ENCODE data around the gene PDLIM5.
"Not testable (repeated sequence)": the region's sequence is repeated elsewhere in the genome, so short reads cannot be mapped to it uniquely, and the experiment has no call there.

The PDLIM5 gene

DNA sequence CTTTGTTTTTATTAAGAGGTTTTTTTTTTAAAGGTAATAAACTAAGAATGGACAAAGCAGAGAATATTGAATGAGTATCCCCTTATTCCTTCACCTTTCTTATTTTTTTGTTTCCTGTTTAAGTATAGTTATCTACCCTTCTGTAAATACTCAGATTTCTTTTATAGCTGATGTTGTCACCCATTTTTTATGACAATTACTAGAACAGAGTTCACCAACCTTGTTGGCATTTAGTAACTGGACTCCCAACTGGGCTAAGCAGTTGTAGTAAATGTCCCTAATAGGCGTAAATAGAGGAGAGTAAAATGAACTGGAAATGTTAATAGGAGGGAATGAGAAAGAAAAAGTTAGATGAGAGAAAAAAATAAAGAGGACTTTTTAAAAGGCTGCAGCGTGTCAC, 9.8 kb downstream of the PDLIM5 start:
- no peak for DNase-seq (ENCODE audit: low read depth, low spot score)

DNA sequence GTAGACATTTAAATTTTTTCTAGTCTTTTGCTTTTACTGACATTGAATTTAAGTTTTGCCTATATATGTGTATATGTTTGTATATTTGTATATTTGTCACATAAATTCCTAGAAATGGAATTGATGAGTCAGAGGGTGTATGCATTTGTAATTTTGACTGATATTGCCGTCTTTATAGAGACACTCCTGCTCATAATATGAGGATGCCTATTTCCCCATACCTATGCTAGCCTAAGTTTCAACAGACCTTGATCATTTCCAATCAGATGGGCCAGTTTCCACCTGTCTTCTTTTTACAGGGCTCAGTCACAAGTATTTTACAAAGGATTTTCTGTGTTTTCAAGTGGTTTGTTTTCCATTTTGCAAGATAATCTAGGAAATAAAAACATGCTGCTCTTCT, 10.8 kb downstream of the PDLIM5 start:
- no peak for DNase-seq (ENCODE audit: low read depth, low spot score)

DNA sequence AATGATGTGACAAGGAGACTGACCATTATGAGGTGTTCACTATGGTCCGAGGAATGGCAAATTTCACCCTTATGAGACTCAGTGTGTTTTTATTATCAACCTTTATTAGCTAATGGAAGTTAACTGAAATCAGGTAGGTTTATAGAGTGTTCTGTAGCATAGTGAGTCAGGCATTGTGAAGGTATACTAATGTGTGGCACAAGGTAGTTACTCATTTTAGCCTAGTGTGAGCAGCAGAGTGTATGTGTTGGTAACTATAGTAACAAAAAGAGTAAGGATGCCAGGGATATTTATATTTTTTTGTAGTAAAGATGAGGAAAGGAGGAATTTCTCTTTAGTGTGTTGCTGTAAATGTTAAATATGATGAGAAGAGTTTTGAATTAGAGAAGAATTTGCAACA, 12.0 kb downstream of the PDLIM5 start:
- DNase-seq (ENCODE audit: low read depth, low spot score) = no peak

DNA sequence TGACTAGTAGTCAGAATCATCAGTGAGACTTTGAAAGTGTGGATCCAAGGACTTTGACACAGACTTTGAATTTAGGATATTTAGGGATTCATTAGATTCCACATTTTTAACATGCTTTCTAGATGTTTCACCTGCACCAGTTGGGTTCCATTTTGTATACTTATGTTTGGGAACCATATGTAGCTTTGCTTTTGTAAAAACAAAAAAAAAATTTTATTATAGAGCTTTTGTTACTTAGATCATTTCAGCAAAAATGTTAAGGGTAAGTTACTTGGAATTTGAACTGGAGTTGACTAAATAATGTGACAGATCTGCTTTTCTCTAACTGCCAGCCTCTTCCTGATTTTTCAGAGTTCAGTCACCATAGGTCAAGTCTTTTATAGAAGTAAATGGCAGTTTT, 14.6 kb downstream of the PDLIM5 start:
- no peak for DNase-seq (ENCODE audit: low read depth, low spot score)

DNA sequence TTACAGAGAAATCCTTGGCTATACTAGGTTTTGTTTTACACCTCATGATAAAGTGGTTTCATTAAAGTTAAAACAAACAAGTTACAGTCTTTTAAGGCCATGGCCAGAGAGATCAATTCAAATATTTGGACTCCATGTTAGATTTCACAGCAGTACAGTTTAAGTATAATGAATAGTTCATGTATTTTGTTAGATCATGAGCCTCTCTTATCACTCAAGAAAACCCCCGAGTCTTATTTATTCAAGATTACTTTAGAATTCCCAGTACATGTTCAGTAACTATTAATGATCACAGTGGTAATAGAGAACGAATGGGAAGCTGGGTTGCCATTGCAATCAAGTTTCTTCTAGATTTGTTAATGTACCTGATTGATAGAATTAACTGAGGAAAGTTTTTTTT, 15.2 kb downstream of the PDLIM5 start:
- no peak for DNase-seq (ENCODE audit: low read depth, low spot score)

DNA sequence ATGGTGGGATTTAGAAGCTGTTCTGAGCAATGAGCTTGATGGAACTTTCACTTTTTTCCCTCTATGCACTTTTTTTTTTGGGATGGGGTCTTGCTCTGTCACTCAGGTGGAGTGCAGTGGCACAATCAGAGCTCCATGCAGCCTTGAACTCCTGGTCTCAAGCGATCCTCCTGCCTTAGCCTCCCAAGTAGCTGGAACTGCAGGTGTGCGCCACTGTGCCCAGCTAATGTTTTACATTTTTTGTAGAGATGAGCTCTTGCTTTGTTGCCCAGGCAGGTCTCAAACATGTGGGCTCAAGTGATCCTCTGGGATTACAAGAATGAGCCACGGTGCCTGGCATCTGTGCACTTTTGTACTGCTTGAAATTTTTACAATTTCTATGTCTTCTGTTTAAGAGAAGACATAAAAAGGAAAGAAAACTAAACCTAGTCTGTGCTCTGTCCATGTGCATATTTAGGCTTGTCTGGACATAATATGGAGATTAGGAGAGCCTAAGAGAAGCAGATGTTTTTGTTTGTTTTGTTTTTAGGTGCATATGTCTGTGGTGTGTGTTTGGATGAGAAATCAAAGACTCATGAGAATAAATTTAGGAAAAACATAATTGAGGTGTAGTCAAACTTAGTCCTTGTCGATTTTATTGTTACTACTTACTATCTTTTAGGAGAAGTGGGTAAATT, 16.5 kb downstream of the PDLIM5 start:
- DNase-seq (ENCODE audit: low read depth, low spot score) = no peak

DNA sequence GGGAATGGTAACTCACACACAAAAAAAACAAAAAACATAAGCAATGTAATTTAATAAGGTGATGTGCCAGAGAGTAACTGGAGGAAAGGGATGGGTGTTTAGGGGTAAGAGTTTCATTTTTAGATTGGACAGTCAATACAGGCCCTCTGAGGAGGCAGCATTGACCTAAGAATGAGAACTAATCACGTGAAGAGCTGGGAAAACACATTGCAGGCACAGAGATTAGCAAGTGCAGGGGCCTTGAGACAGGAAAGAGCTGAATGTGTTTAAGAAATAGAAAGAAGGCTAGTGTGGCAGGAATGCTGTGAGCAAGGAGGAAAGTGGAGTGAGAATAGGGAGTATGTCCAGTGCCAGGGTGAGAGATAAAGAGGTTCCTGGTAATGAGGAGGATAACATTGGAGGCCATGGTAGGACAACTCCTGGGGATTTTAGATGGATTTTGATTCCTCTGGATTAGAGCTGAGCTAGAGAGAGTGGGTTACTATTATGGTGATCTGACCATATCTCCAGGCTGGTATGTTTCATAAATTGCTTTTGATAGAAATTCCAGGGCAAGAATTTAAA, 17.6 kb downstream of the PDLIM5 start:
- DNase-seq (ENCODE audit: low read depth, low spot score) = no peak

DNA sequence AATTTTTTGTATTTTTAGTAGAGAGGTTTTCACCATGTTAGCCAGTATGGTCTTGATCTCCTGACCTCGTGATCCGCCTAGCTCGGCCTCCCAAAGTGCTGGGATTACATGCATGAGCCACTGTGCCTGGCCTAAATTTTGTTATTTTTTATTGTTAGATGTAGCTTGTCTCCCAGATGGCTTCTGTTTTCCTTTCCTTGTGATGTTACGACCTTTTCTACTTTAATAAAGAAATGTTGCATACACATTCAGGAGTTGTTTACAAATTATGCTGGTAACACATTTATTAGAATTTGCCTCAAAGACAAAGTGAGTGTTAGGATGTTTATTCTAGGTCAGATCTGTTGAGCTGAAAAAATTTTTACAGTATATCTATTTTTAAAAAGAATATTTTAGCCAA, 18.4 kb downstream of the PDLIM5 start:
- no peak for DNase-seq (ENCODE audit: low read depth, low spot score)

DNA sequence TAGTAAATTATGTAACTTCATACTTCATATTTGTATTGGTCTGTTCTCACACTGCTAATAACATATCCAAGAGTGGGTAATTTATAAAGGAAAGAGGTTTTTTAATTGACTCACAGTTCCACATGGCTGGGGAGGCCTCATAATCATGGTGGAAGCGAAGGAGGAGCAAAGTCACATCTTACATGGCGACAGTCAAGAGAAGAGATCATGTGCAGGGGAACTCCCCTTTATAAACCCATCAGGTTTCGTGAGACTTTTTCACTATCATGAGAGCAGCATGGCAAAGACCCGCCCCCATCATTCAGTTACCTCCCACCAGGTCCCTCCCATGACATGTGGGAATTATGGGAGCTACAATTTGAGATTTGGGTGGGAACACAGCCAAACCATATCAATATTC, 19.0 kb downstream of the PDLIM5 start:
- not testable (repeated sequence) for DNase-seq (ENCODE audit: low read depth, low spot score)

DNA sequence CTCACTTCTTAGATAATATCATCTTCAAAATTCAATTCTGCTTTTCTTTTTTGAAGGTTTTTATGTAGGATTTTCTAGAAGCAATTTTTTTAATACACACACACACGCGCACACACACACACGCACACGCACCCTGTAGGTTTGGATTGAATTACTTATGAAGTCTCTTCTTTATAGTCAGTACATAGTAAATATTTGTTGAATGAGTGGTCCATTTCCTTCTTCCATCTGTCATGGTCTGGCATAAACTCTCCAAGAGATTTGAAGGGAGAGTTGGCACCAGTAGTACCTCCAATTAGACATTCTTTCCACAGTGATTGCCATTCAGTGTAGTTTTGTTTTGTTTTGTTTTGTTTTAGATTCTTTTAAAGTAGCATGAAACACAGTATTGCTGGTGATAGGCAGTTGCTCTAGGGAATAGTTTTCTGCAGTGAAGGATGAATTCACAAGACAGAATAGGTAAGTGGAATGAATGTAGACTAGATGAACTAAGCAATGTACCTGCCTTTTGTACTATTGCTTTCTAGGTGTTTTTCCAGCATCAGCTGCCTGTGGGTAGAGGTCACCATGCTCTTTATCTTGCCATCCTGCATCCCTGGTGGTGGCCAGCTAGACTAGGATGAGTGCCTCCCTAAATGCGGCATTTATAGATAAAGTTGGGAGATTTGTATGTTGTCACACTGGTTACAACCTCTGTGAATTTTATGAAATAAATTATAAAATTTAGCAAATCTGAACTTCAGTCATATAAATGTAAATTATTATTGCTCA, 20.5 kb downstream of the PDLIM5 start:
- DNase-seq (ENCODE audit: low read depth, low spot score) = no peak

DNA sequence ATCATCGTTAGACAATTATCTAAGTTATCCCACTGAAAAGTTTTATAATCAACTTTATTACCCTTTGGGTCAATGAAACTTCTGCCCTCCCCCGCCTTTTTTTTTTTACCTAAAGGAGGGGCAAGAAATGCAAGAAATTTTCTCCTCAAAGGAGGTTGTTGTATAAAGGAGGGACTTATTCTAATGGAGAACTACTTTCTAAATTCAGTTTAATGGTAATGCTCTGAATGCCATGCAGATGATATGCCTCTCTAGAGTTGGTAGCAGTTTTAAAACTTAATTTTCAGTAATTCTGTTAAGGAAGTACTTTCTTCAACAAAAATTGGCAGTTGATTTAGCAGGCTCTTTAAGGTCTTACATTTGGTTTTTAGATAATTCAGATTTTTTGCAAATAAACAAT, 23.3 kb downstream of the PDLIM5 start:
- no peak for DNase-seq (ENCODE audit: low read depth, low spot score)

DNA sequence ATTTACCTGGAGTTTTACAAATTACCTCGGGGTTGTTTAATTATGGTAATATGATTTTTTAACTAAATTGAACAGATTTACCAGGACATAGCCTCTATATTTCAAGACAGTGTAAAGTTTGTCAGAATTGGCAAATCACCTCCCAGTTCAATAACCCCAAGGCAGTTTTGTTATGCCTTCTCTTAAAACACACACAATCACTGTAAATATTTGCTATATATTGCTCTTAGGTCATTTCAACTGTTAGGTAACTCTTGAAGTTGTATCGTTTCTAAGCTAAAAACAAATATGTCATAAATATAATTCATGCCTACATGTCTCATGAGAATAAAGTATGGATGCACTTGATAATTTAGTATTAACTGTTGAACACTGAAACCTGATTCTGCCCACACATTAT, 24.1 kb downstream of the PDLIM5 start:
- no peak for DNase-seq (ENCODE audit: low read depth, low spot score)

DNA sequence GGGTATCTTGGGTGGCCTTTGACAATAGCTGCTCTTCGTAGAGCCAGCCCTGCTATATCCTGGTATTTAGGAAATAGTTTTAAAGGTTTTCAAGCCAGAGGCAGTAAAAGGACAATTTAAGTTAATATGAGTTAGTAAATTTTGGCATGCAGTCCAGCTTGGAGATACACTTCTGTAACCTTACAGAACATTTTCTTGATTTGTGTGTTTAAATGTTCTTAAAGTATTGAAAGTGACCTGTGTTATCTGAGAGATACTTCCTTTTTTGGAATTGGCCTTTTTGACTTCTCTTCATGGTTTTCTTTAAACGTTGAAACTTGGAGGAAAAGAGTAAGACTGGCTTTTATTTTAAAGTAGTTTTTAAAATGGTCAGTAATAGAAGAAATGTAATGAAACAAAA, 25.5 kb downstream of the PDLIM5 start:
- DNase-seq (ENCODE audit: low read depth, low spot score) = no peak

DNA sequence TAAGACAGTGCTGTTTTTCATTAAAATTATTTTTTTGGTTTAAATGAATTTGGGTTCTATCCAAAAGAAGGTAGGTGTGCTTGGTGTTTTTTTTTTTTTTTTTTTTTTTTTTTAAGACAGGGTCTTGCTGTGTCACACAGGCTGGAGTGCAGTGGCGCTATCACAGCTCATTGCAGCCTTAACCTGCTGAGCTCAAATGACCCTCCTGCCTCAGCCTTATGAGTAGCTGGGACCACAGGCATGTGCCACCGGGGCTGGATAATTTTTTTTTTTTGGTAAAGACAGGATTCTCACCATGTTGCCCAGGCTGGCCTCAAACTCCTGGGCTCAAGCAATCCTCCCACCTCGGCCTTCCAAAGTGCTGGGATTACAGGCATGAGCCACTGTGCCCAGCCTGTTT, 27.1 kb downstream of the PDLIM5 start:
- not testable (repeated sequence) for DNase-seq (ENCODE audit: low read depth, low spot score)

DNA sequence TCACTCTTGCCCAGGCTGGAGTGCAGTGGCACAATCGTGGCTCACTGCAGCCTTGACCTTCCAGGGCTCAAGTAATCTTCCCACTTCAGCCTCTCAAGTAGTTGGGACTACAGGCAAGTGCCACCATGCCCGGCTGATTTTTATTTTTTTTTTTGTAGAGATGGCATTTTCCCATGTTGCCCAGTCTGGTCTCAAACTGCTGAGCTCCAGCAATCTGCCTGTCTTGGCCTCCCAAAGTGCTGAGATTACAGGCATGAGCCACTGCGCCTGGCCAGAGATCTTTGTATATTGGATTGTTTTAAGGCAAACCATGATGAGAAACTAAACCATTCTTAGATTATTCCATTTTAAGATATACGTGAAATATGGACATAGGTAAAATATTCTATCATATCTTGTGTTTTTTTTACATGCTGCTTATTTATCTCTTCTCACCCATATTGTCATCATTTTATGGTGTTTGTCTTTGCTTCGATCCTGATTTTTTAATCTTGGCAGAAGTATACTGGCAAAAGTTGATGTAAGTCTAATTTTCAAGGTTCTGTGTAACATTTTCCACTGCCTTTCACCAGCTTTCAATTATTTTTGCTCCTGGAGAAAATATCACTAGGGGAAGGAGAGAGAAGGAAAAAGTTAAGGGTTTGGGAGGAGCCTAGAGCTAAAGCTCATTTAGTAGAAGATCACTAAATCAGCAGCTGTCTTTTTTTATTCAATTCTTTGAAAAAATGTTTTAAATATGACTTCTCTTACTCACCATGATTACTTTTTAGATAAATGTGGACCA, 27.8 kb downstream of the PDLIM5 start:
- no peak for DNase-seq (ENCODE audit: low read depth, low spot score)

DNA sequence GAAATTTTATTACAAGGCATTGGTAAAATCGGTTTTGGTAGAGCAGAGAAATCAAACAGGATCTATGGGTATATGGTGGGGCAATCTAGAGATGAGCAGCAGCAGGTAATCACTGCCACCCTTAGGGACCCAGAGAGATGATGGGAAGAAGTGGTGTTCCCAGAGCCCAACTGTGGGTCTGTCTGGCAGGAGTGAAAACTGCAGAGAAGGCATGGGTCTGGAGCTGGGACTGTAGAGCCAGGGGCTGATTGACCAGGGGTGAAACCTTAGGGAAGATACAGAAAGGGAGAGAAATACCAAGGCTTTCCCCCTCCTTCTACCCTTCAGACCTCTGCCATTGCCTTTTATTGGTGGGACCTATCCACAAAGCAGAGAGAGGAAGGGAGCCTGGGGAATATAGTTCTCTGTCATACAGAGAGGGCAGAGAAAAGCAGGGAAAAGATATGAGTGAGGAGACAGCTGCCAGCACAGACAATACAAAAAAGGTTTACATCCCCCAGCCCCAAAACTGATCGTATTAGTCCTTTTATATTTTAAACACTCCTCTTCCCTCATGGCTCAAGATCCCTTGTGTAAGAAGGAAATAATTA, 28.7 kb downstream of the PDLIM5 start:
- no peak for DNase-seq (ENCODE audit: low read depth, low spot score)

DNA sequence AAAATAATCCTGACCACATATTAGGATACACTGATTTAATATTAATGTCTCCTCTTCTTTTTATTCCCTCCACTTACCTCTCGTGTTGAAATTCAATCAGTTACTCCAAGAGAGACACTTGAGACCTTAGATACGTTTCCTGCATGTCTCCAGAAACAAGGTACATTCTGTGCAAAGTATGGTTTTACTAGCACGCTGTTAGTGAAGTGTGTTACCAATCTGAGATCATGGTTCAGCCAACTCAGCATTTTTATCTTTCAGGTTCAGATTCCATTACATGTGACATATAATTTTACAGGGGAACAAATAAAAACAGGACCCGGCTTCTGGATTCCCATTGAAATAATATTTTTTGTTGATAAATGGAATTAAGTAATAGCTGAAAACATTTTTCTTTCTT, 32.2 kb downstream of the PDLIM5 start:
- DNase-seq (ENCODE audit: low read depth, low spot score) = no peak

DNA sequence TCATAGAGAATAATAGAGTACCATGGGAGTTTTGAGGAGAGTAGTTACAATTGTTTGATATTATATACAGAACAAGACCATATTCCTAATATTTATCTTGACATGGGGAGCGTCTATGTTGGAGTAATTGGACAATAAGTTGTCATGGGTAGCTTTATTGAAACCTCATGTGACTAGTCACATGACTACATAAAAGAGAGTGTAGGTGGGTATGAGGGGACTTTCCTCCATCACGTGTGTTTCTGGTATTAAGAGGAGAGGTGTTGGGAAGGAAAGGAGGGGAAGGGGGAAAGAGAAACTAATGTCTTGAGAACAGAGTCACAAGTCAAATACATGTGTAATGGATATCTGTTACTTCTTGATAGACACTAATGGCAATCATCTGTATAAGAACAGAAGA, 33.1 kb downstream of the PDLIM5 start:
- no peak for DNase-seq (ENCODE audit: low read depth, low spot score)

DNA sequence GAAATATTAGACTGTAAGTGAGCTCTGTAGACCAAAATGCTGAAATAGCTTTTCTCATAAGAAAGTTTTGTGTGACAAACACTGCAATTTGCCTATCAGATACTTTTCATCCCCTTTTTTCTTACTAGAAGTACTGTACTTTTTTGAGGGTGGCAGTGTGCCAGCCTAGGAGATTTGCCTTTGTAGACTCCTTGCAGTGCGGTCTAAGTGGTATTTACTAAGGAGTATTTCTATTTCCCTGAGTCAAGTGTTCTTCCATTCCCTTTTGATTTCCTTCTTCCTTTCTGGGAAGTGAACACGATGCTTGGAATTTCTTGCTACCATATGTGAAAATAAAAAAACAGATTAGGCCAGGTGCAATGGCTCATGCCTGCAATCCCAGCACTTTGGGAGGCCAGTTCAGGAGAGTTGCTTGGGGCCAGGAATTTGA, 34.6 kb downstream of the PDLIM5 start:
- no peak for DNase-seq (ENCODE audit: low read depth, low spot score)

DNA sequence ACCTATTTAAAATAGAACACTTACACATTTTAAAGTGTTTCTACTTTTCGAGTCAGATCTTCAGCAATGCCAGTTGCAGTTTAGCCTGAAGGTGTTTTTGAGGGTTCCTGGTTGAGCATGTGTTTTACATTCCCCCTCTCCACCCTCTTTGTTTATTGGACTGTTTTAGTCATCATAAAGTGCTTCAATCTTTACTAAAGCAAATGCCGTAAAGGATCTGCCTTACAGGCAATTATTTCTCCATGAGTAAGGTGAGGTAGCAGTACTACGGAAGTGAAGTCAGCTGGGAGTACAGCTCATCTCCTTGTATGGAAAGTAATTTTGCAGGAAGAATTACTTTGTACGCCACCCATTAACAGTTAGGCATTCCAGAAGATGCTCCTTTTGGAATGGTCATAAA, 36.9 kb downstream of the PDLIM5 start:
- no peak for DNase-seq (ENCODE audit: low read depth, low spot score)

DNA sequence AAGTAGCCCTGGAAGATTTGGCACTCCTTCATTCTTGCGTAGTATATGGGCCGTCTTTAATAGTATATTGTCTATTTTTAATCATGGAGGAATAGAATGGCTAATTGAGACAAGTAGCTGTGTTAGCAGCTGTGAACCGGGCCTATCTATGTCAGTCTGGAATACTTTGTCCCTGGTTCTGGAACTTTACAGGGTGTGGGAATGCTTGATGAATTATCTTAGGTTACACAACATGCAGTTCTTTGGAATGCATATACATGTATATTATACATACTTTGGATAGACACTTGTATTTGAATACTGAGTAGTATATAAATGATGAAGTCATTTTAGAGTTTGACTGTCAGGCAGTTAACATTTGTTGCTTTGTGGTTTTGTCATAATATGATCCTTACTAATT, 37.4 kb downstream of the PDLIM5 start:
- no peak for DNase-seq (ENCODE audit: low read depth, low spot score)

DNA sequence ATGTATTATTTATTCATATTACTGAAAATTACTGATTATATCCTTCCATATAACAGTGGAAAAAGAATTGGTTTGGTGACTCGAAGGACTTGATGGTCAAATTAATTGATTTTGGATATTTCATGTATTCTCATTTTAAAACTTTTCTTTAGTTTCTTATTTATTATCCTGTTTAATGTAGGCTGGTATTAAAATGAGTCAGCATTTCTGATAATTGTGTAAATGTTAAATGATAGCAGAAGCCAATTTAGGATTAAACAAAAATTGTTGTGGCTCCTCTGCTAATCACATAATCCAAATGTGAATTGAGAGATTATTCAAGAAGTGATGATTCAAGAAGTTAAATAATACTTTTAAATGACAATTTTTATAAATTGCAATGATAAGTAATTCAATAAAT, 38.7 kb downstream of the PDLIM5 start:
- no peak for DNase-seq (ENCODE audit: low read depth, low spot score)
